Neural crest cell (in vitro differentiated cells): ENCODE measurements around the gene DLG5. TPM values are rescaled to one million over a fixed set of nuclear protein-coding genes. Genes with fewer than 3 reads are reported as not detected.
A peak's percentile ranks its signal among the peaks of the same experiment; 100 is the strongest.

Experiments used
- DNase-seq: peaks from one replicate; pipeline ENCODE4 v3.0.0; 2021; ENCODE audit warnings: low read depth, mixed read lengths, low spot score
- H3K27ac Mint-ChIP-seq: one replicate; pipeline ENCODE4 v1.8.0; 2021; ENCODE audit warnings: mild to moderate bottlenecking, mixed read lengths; ENCODE audit not compliant: unreplicated experiment
- H3K27me3 Mint-ChIP-seq: 2 replicates; pipeline ENCODE4 v1.8.0; 2021; ENCODE audit warnings: low read depth, mild to moderate bottlenecking, mixed read lengths
- H3K36me3 Mint-ChIP-seq: 2 replicates; pipeline ENCODE4 v1.8.0; 2021; ENCODE audit warnings: low read depth, mild to moderate bottlenecking, mixed read lengths
- H3K4me1 Mint-ChIP-seq: 2 replicates; pipeline ENCODE4 v1.8.0; 2021; ENCODE audit warnings: mixed read lengths
- H3K4me3 Mint-ChIP-seq: one replicate; pipeline ENCODE4 v1.8.0; 2021; ENCODE audit warnings: mild to moderate bottlenecking, mixed read lengths
- H3K9me3 Mint-ChIP-seq: 2 replicates; pipeline ENCODE4 v1.8.0; 2021; ENCODE audit warnings: mixed read lengths
- CTCF ChIP-seq: fragments of 200-600 bp; sonication (generic); conservative IDR thresholded peaks from 2 replicates; pipeline ENCODE4 v1.5.0; 2021; ENCODE audit warnings: antibody characterized with exemption, mild to moderate bottlenecking
- long read RNA-seq: library from polyadenylated mRNA; unstranded; transcript quantifications from one replicate; pipeline ENCODE4 v2.0.0, GENCODE V29; 2020
- total RNA-seq: library from RNA; stranded (reverse); gene quantifications from 2 replicates; pipeline ENCODE4 v1.2.1, GENCODE V29; 2021

Gene DLG5
- 82.2 and 87.3 TPM in 2 replicates for total RNA-seq
- long read RNA-seq, partial matches to known transcripts, result 37 of 39 reads
- long read RNA-seq, other reads (novel, unspliced or antisense), result 2 of 39 reads

- Mint-ChIP-seq H3K36me3 (no peaks in the 10 kb centered on the region), H3K4me3 (peak within 1 kb of the TSS; percentile 93), H3K27ac (peak within 1 kb of the TSS; percentile 67), H3K27me3 (peaks cover 16% of the 10 kb centered on the region), H3K9me3 (no peaks in the 10 kb centered on the region), H3K4me1 (peaks cover 32% of the 10 kb centered on the region)
- peak; percentile 39 for TF ChIP-seq CTCF
- DNase-seq, result peak; percentile 43
These were observed at the start of gene DLG5 for GRCh38 chr10:77926566-77927401. TSS of gene DLG5 (minus strand) at chr10:77926755. CDS start at chr10:77926520, 235 bp downstream.

- Mint-ChIP-seq H3K4me3 (no peak overlapping the region), H3K27ac (peak overlapping the region; percentile 92), H3K36me3 (peaks cover 16% of the 10 kb centered on the region), H3K27me3 (no peaks in the 10 kb centered on the region), H3K9me3 (no peaks in the 10 kb centered on the region), H3K4me1 (peaks cover 20% of the 10 kb centered on the region)
- TF ChIP-seq CTCF, result no peak
- DNase-seq, result no peak
These were observed 48.6 kb upstream of the DLG5 start for GRCh38 chr10:77975086-77975666.

- Mint-ChIP-seq H3K4me3 (no peak overlapping the region), H3K4me1 (peaks cover 21% of the 10 kb centered on the region), H3K27ac (no peak overlapping the region), H3K9me3 (no peaks in the 10 kb centered on the region), H3K36me3 (peaks cover 9% of the 10 kb centered on the region), H3K27me3 (no peaks in the 10 kb centered on the region)
- peak; percentile 32 for DNase-seq
- peak; percentile 59 for TF ChIP-seq CTCF
These were observed 48.0 kb upstream of the DLG5 start for GRCh38 chr10:77974396-77975074.

GRCh38 chr10:77973276-77973675 lies 46.7 kb upstream of the DLG5 start:
- Mint-ChIP-seq H3K27me3 (no peaks in the 10 kb centered on the region), H3K4me1 (peaks cover 29% of the 10 kb centered on the region), H3K9me3 (no peaks in the 10 kb centered on the region), H3K27ac (no peak overlapping the region), H3K4me3 (no peak overlapping the region), H3K36me3 (peaks cover 9% of the 10 kb centered on the region)
- no peak for TF ChIP-seq CTCF
- no peak for DNase-seq

- Mint-ChIP-seq H3K27me3 (no peaks in the 10 kb centered on the region), H3K9me3 (no peaks in the 10 kb centered on the region), H3K4me3 (no peak overlapping the region), H3K36me3 (peaks cover 5% of the 10 kb centered on the region), H3K27ac (no peak overlapping the region), H3K4me1 (peaks cover 39% of the 10 kb centered on the region)
- TF ChIP-seq CTCF, result no peak
- DNase-seq, result no peak
These were observed 45.6 kb upstream of the DLG5 start for GRCh38 chr10:77972148-77972547.
